T-cell (primary cell): ENCODE measurements around the gene MTHFR. TPM values are rescaled to one million over a fixed set of nuclear protein-coding genes. Genes with fewer than 3 reads are reported as not detected.
A peak's percentile ranks its signal among the peaks of the same experiment; 100 is the strongest.

ENCODE experiments used
- ATAC-seq, 4 experiments: fragments of 200-7000 bp in 3 of 4; fragments of 150-1000 bp in 1 of 4; cut with Tn5 transposase; replicated peaks in 1 of 4; 1 replicate in 3 of 4; 2 replicates in 1 of 4; pipeline ENCODE4 v1.10.0; 2021; ENCODE audit warnings: moderate library complexity in 3 of 4, mild to moderate bottlenecking in 2 of 4, moderate number of reproducible peaks in 1 of 4
- CTCF ChIA-PET, 2 donors: fragments of 300-600 bp; sonication (Branson Sonifier 250); formaldehyde crosslinking; loops; one replicate each; lab custom pipeline; 2022; ENCODE audit warnings: antibody characterized with exemption in 2 of 2; lab: Charles Lee
- POLR2A ChIA-PET, 2 donors: fragments of 300-600 bp; sonication (Branson Sonifier 250); formaldehyde crosslinking; loops; one replicate each; lab custom pipeline; 2022; ENCODE audit warnings: antibody characterized with exemption in 2 of 2; lab: Charles Lee
- DNase-seq, 35 experiments: peaks; one replicate each; pipeline versions ENCODE4 v3.0.0 to v3.0.0-alpha.2; 2013 to 2023
- H3K27ac ChIP-seq: one replicate; pipeline ENCODE4 v1.5.1; 2013; ENCODE audit warnings: low read length
- H3K27me3 ChIP-seq, 2 experiments: replicated peaks in 1 of 2; 1 replicate in 1 of 2; 2 replicates in 1 of 2; pipeline versions ENCODE4 v1.6.1 to v1.7.0; 2013; ENCODE audit warnings: low read length in 1 of 2, mixed read lengths in 1 of 2; ENCODE audit not compliant: control insufficient read depth in 2 of 2, insufficient read depth in 2 of 2; ENCODE audit errors: extremely low read depth in 1 of 2
- H3K36me3 ChIP-seq, 2 donors: 1 replicate in 1 of 2; 2 replicates in 1 of 2; pipeline versions ENCODE4 v1.6.1 to v1.7.0; 2013; ENCODE audit warnings: low read length in 1 of 2; ENCODE audit not compliant: control insufficient read depth in 2 of 2, insufficient read depth in 1 of 2; ENCODE audit errors: extremely low read depth in 1 of 2
- H3K4me1 ChIP-seq, 2 experiments: 1 replicate in 1 of 2; 2 replicates in 1 of 2; pipeline versions ENCODE4 v1.6.1 to v1.7.0; 2013; ENCODE audit warnings: low read length in 2 of 2, mixed read lengths in 1 of 2; ENCODE audit not compliant: insufficient read depth in 2 of 2, control insufficient read depth in 1 of 2; ENCODE audit errors: extremely low read depth in 1 of 2
- H3K4me3 ChIP-seq, 2 donors: 1 replicate in 1 of 2; 2 replicates in 1 of 2; pipeline versions ENCODE4 v1.5.1 to v1.7.0; 2013; ENCODE audit warnings: mild to moderate bottlenecking in 2 of 2, low read length in 1 of 2, moderate library complexity in 1 of 2; ENCODE audit not compliant: control insufficient read depth in 1 of 2; ENCODE audit errors: extremely low read depth in 1 of 2
- H3K9me3 ChIP-seq: 2 replicates; pipeline ENCODE4 v1.7.0; 2013
- H3K27ac Mint-ChIP-seq, 2 donors: one replicate each; pipeline ENCODE4 v1.8.0; 2020 to 2021; ENCODE audit warnings: mild to moderate bottlenecking in 2 of 2, mixed read lengths in 2 of 2
- H3K27me3 Mint-ChIP-seq, 2 donors: one replicate each; pipeline ENCODE4 v1.8.0; 2021 to 2022; ENCODE audit warnings: mixed read lengths in 2 of 2
- H3K36me3 Mint-ChIP-seq: one replicate; pipeline ENCODE4 v1.8.0; 2021; ENCODE audit warnings: mixed read lengths
- H3K4me1 Mint-ChIP-seq, 3 donors: one replicate each; pipeline ENCODE4 v1.8.0; 2020 to 2022; ENCODE audit warnings: mixed read lengths in 3 of 3, mild to moderate bottlenecking in 1 of 3
- H3K4me3 Mint-ChIP-seq, 3 donors: one replicate each; pipeline ENCODE4 v1.8.0; 2020 to 2022; ENCODE audit warnings: mild to moderate bottlenecking in 3 of 3, mixed read lengths in 3 of 3, moderate library complexity in 3 of 3
- H3K9me3 Mint-ChIP-seq, 3 donors: one replicate each; pipeline ENCODE4 v1.8.0; 2020 to 2022; ENCODE audit warnings: mixed read lengths in 3 of 3
- WGBS: methylation state at CpG from one replicate; pipeline ENCODE4 v1.1.5; 2013; ENCODE audit warnings: missing lambda C conversion rate; ENCODE audit not compliant: insufficient coverage; 5-methylcytosine and 5-hydroxymethylcytosine counted together
- total RNA-seq, 35 experiments: library from RNA in 6 of 35; stranded (reverse) in 6 of 35; fragments of 120-200 nt in 1 of 35; gene quantifications; one replicate each; pipeline versions ENCODE4 v1.2.1 to v1.2.4 and lab custom pipeline; 2013 to 2026

Gene MTHFR
- total RNA-seq, 5 donors from 2014 or later (not counting 1 experiment from before 2014, with no cell fraction given), result 40.2 to 62.2 (median 48.2) TPM

DNA sequence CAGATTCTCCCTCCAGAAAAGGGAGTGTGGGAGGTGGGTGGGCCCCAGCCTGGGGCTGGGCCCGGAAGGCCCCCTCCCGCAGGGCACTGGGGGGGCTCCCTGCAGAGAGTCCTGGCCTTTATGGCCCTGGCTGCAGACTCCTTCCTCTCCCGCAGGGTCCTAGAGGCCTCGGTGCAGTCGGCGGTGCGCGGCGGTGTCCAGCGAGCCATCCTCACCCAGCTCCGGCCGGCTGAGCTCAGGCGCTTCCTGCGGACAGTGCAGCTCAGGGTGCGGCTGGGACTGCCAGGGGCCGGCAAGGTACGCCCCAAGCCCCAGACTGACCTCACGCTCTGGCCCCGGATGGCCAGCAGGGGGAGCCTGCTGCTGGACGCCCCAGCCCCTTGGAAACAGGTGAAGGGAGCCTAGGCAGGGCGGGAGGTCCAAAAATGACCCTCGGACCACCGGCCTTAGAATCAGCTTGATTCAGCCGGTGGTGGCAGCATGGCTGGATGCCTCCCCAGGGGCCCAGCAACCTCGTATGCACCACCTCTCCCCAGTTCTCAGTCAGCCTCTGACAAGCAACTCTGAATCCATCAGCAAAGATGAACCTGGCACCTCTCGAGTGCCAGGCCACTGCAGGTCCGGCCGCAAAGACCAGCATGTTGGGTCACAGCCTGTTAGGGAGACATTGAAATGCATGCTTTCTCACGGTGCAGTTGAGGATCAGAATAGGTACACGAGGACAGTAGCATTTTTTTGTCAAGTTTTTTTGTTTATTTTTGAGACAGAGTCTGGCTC, 20.6 kb downstream of the MTHFR start:
- no peak overlapping the region for H3K27ac ChIP-seq
- DNase-seq (peak in 18 of 35 experiments; percentile 8 to 53 (median 27)), ATAC-seq (peak; percentile 49 to 69 (median 56))
- 14% methylated on average over 27 of the region's 30 CpGs for WGBS
- ChIA-PET POLR2A (no interaction called here), CTCF (no interaction called here)
- H3K9me3 ChIP-seq, result no peaks in the 10 kb centered on the region
- Mint-ChIP-seq H3K27me3 (no peaks in the 10 kb centered on the region), H3K36me3 (no peaks in the 10 kb centered on the region), H3K4me3 (peak overlapping the region; percentile 28 to 63 (median 48)), H3K9me3 (no peaks in the 10 kb centered on the region), H3K27ac (no peak overlapping the region), H3K4me1 (peaks cover 0 to 9% (median 9%) of the 10 kb centered on the region in 3 donors)
- H3K36me3 ChIP-seq, result peaks cover 0 to 4% of the 10 kb centered on the region in 2 donors
- H3K4me3 ChIP-seq, result peak overlapping the region; percentile 27 to 36
- H3K27me3 ChIP-seq, result no peaks in the 10 kb centered on the region
- H3K4me1 ChIP-seq, result peaks cover 0 to 13% of the 10 kb centered on the region in 2 experiments

DNA sequence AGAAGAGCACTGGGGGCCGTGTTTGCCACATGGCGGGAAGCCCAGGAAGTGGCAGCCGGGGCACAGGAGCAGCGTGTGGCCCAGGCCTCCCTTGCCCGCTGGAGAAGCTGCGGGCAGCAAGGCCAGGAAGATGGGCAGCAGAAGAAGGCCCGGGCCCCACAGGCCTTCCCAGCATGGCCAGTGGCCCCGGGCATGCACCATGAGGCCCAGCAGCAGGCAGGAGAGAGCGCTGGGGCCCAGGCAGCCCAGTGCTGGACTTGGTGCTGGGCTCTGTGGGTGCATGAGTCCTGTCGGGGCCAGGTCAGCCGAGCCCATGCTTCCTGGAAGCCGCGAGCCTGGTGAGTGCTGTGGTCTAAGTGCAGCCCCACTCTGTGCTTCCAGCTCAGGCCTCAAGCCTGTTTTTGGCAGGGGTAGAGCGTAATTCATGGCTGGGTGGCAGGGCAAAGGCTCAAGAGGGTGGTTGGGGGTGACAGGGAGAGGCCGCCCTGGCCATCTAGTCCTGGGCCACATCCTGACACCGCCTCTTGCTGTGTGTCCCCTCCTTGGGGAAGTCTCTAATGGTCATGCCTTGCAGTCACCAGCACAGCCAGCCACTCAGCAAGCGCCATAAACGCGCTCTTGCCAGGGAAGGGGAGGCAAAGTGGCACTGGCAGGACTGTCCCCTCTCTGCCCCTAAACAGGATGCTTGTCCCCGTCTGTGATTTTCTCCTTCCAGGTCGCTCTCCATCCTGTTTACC, 21.3 kb downstream of the MTHFR start:
- no peak overlapping the region for H3K27ac ChIP-seq
- no peaks in the 10 kb centered on the region for H3K27me3 ChIP-seq
- Mint-ChIP-seq H3K27ac (no peak overlapping the region), H3K4me1 (peaks cover 0 to 9% (median 9%) of the 10 kb centered on the region in 3 donors), H3K27me3 (no peaks in the 10 kb centered on the region), H3K4me3 (peak overlapping the region in 1 of 3 donors; percentile 48), H3K9me3 (no peaks in the 10 kb centered on the region), H3K36me3 (no peaks in the 10 kb centered on the region)
- no peak for DNase-seq
- POLR2A ChIA-PET, result interaction anchor here in 1 of 2 donors (0.6 kb wide), 1 partner anchor 1603 kb away, joined by 10 read pairs; no protein-coding TSS in a partner anchor
- ATAC-seq, result peak in 2 of 4 experiments; percentile 4 to 6
- CTCF ChIA-PET, result no interaction called here
- H3K36me3 ChIP-seq, result no peaks in the 10 kb centered on the region
- peak overlapping the region; percentile 27 to 36 for H3K4me3 ChIP-seq
- peaks cover 0 to 13% of the 10 kb centered on the region in 2 experiments for H3K4me1 ChIP-seq
- no peaks in the 10 kb centered on the region for H3K9me3 ChIP-seq
- WGBS, result 75% methylated on average over 18 of the region's 21 CpGs

DNA sequence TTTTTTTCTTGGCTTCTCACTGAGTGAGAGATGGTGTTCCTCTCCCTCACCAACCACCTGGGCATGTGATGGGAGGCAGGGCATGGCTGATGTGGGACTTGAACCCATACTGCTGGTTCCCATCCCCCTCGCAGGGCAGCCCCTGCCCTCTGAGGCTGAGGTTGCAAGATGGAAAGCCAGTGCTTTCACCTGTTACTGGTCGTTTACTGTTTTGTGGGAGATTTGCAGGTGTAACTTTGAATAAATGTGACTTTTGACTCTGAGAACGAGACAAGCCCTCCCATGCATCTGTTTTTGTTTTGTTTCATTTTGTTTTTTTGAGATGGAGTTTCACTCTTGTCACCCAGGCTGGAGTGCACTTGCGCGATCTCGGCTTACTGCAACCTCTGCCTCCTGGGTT, 22.2 kb downstream of the MTHFR start:
- H3K36me3 ChIP-seq, result no peaks in the 10 kb centered on the region
- H3K4me1 ChIP-seq, result peaks cover 0 to 13% of the 10 kb centered on the region in 2 experiments
- Mint-ChIP-seq H3K27ac (no peak overlapping the region), H3K4me3 (peak overlapping the region in 1 of 3 donors; percentile 42), H3K36me3 (no peaks in the 10 kb centered on the region), H3K4me1 (peaks cover 0 to 9% (median 9%) of the 10 kb centered on the region in 3 donors), H3K9me3 (no peaks in the 10 kb centered on the region), H3K27me3 (no peaks in the 10 kb centered on the region)
- no peak overlapping the region for H3K27ac ChIP-seq
- DNase-seq (no peak), ATAC-seq (no peak)
- no peaks in the 10 kb centered on the region for H3K27me3 ChIP-seq
- CTCF ChIA-PET, result no interaction called here
- no peak overlapping the region for H3K4me3 ChIP-seq
- POLR2A ChIA-PET, result interaction anchor here in 1 of 2 donors (0.6 kb wide), 1 partner anchor 1602 kb away, joined by 10 read pairs; no protein-coding TSS in a partner anchor
- no peaks in the 10 kb centered on the region for H3K9me3 ChIP-seq
- WGBS, result 85% methylated on average over 4 of the region's 6 CpGs

DNA sequence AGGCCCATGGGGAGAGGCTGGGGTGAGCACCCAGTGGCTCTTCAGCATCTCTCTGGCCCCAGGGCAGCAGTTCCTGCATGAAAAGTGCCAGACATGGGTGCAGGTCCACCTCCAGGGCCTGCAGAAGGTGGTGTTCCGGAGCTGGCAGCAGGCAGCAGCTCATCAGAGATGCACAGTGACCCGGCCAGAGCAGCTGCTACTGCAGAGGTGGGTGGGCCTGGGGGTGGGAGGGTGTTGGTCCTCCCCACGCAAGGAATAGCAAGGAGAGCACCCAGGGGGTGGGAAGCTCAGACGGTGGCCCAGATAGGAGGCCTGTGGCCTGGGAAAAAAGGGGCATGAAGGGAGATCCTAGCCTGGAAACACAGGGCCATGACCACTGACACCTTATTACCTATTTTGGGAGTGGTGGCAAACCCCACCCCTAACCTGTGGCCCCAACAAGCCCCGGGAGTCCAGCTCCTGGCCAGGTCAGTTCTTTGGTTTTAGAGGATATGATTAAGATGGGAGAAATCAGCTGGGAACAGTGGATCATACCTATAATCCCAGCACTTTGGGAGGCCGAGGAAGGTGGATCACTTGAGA, 23.5 kb downstream of the MTHFR start:
- Histone ChIP-seq H3K27ac (no peak overlapping the region), H3K9me3 (no peaks in the 10 kb centered on the region), H3K4me1 (peaks cover 0 to 13% of the 10 kb centered on the region in 2 experiments), H3K4me3 (no peak overlapping the region), H3K27me3 (no peaks in the 10 kb centered on the region), H3K36me3 (no peaks in the 10 kb centered on the region)
- no peaks in the 10 kb centered on the region for H3K27me3 Mint-ChIP-seq
- DNase-seq, result no peak
- ChIA-PET POLR2A (no interaction called here), CTCF (interaction anchor here in 1 of 2 donors (0.7 kb wide), 1 partner anchor 353 kb away, joined by 4 read pairs; no protein-coding TSS in a partner anchor)
- H3K4me1 Mint-ChIP-seq, result peaks cover 0 to 9% (median 9%) of the 10 kb centered on the region in 3 donors
- no peak overlapping the region for H3K4me3 Mint-ChIP-seq
- no peaks in the 10 kb centered on the region for H3K36me3 Mint-ChIP-seq
- WGBS, result 86% methylated on average over 2 of the region's 6 CpGs
- H3K27ac Mint-ChIP-seq, result no peak overlapping the region
- H3K9me3 Mint-ChIP-seq, result no peaks in the 10 kb centered on the region
- ATAC-seq, result no peak

DNA sequence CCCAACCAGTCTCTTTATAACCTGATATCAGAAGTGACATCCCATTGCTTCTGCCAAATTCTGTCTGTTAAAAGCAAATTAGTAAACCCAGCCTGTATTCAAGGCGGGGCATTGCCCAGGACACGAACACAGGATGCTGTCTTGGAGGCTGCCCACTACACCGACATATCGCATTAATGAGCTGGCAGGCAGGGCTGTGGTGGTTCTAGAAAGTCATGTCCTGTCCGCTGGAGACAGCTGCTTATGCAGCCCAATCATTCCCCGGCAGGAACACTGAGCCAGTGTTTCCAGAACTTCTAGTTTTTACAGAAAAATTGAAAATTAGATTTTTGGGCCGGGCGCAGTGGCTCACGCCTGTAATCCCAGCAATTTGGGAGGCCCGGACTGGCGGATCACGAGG, 24.5 kb downstream of the MTHFR start:
- H3K27ac Mint-ChIP-seq, result no peak overlapping the region
- Histone ChIP-seq H3K4me1 (peaks cover 0 to 13% of the 10 kb centered on the region in 2 experiments), H3K9me3 (no peaks in the 10 kb centered on the region), H3K27me3 (no peaks in the 10 kb centered on the region), H3K36me3 (no peaks in the 10 kb centered on the region), H3K27ac (no peak overlapping the region), H3K4me3 (no peak overlapping the region)
- ChIA-PET CTCF (interaction anchor here in 1 of 2 donors (0.8 kb wide), 1 partner anchor 61 kb away, joined by 3 read pairs; no protein-coding TSS in a partner anchor), POLR2A (no interaction called here)
- no peak for DNase-seq
- H3K4me3 Mint-ChIP-seq, result no peak overlapping the region
- no peaks in the 10 kb centered on the region for H3K27me3 Mint-ChIP-seq
- no peaks in the 10 kb centered on the region for H3K36me3 Mint-ChIP-seq
- peaks cover 0 to 9% (median 7%) of the 10 kb centered on the region in 3 donors for H3K4me1 Mint-ChIP-seq
- WGBS, result 93% methylated on average over 11 of the region's 12 CpGs
- no peaks in the 10 kb centered on the region for H3K9me3 Mint-ChIP-seq
- ATAC-seq, result no peak
